GM19463 (cell line): ENCODE measurements around the gene TCF12.
"Not testable (repeated sequence)": the region's sequence is repeated elsewhere in the genome, so short reads cannot be mapped to it uniquely, and the experiment has no call there.

ENCODE experiments used
- ATAC-seq: cut with Tn5 transposase; IDR thresholded peaks from one replicate; pipeline ENCODE4 v1.9.1; 2021; ENCODE audit warnings: mild to moderate bottlenecking, moderate library complexity; ENCODE audit not compliant: unreplicated experiment

Gene TCF12

DNA sequence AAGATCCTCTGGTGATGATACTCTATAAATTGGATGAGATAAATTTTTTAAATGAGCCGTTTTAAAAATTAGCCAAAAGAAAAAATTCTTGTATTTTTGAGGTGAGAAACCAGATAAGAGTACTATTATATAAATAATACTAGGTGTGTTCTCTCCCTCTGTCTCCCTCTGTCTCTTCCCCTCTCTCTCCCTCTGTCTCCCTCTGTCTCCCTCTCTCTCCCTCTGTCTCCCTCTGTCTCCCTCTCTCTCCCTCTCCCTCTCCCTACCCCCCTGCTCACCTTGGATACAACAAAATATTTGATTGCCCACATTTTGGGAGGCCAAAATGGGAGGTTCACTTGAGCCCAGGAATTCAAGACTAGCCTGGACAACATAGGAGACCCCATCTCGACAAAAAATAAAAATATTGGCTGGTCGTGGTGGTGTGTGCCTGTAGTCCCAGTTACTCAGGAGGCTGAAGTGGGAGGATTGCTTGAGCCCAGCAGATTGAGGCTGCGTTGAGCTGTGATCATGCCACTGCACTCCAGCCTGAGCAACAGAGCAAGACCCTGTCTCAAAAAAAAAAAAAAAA is 168.5 kb downstream of the TCF12 start:
- no peak for ATAC-seq

DNA sequence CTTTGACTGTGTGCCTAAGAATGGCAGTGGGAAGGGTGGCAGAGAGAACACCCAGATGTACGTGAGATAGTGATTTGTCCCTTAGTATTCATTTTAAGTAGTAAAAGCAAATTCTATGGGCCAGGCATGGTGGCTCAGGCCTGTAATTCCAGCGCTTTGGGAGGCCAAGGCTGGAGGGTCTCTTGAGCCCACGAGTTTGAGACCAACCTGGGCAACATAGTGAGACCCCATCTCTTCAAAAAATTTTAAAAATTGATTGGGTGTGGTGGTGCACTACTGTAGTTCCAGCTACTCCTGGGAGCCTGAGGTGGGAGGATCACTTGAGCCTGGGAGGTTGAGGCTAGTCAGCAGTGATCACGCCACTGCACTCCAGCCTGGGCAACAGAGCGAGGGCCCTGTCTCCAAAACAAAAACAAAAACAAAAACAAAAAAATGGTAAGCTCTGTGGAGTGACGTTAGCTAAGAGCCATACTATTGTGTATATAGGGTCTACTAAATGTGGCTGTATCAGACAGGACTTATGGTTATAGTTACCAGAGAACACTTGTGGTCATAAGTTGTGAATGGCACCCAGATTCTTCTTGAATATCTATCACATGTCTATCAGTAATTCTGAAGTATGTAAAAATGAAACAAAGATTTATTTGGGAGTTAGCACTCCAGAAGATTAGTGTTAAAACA is 171.5 kb downstream of the TCF12 start:
- ATAC-seq, result no peak

DNA sequence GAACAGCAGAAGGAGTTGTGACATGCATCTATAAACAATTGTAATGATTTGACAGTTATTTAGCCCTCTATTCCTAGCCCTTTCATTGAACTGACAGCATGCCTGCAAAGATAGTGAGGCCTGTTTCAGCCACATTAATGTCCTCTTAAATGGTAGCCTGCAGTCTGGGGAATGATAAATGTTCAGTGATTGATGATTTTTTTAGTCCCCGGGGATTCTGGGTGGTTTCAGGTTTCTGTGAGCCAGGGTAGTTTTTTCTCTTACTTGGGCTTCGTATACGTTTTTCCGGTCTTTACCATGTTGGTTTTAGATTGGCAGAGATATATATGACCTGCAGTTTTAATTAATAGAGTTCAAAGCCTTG is 172.0 kb downstream of the TCF12 start:
- ATAC-seq, result no peak

DNA sequence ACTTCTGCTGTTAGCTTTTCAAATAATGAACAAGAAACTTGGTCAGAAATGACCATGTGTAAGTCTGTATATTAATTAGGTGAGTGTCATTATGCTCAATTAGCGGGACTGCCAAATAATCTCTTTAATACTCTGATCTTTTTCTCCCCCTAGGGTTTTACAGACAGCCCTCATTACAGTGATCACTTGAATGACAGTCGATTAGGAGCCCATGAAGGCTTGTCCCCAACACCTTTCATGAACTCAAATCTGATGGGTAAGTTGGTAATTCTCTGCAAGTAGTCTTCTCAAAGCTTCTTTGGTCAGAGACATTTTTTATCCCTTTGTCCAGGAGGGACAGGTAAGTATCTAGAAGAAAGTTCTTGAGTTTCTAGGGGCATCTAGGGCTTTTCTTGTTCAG is 173.2 kb downstream of the TCF12 start:
- ATAC-seq, result no peak

DNA sequence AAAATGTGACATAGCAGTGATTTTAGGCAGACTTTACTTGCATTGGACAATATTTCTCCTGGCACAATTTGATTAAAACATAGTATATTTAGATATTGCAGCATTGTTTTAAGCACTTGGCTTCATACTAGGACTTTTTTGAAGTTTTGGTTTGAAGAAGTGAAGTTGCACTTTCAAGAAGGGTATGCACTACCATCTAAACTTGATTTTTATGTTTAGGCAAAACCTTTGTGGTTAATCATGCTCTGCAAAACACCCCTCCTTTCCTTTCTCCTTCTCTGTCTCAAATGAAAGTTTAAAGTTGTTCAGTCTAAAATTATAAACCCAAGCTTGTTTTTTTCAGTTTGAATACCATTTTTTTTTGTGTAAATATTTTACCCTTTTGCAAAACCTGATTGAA is 173.8 kb downstream of the TCF12 start:
- no peak for ATAC-seq

DNA sequence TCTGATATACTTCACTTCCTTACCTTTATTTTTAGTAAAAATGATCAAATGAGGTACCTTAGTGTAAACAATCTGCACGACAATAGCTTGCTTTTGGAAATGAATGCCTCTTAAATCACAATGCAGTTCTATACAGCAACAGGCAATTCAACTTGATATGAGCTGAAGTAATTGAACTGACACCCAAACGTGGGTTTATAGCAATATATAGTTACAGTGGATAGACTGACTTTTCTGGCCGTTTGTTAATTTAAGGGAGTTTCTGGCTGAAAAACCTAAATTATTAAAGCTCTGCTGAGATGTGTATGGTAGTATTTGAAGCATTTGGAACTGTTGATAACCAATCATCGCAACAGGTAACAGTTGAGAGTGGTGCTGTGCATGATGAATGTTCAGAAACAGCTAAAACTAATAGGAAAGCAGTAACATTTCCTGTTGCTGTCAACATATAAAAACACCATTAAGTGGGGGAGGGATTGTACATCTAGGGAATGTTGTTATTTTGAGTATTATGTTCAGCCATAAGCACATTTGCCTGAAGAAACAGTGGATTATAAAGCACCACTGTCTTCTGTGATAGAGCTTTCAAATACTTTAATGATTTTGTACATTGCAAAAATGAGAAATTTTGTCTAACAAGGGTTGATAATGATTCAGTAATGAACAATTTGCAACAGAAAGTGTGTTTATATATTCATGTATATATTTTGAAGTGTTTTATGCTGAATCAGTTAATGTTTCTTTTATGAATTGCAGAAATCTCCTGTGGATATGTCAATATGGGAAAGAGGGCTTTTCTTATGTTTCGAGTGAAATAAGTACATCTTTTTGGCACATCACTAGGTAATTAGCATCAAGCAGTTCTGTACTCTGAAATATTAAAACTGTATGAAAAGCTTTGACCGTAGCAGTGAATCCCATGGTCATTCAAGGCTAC is 176.1 kb downstream of the TCF12 start:
- ATAC-seq, result no peak

DNA sequence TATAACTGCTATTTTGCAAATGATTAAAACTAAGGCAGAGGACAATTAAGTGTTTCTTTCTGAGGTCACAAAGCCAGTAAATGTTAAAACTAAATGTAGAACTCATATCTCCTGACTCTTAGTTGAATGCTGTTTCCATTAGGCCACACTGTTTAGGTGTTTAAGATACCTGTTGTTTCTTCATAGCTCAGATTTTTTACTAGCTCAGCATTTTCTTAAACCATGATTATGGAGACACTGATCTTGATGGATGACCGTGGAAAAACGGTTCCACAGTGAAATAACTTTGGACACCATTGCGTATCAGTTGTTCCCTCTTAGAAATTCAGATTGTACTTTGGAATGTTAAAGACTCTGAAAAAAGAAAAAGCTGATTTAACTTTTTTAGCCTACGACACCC is 177.5 kb downstream of the TCF12 start:
- ATAC-seq, result no peak

DNA sequence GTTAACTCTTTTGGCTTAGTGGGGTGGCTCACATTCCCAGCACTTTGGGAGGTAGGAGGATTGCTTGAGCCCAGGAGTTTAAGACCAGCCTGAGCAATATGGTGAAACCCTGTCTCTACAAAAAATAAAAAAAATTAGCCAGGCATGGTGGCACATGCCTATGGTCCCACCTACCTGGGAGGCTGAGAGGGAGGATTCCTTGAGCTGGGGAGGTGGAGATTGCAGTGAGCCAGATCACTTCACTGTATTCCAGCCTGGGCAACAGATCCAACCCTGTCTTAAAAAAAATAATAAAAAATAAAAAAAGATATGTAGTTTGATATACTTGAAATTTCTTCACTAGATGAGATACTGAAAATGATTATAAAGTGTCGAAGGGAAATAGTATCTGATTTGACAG is 178.8 kb downstream of the TCF12 start:
- ATAC-seq, result no peak

DNA sequence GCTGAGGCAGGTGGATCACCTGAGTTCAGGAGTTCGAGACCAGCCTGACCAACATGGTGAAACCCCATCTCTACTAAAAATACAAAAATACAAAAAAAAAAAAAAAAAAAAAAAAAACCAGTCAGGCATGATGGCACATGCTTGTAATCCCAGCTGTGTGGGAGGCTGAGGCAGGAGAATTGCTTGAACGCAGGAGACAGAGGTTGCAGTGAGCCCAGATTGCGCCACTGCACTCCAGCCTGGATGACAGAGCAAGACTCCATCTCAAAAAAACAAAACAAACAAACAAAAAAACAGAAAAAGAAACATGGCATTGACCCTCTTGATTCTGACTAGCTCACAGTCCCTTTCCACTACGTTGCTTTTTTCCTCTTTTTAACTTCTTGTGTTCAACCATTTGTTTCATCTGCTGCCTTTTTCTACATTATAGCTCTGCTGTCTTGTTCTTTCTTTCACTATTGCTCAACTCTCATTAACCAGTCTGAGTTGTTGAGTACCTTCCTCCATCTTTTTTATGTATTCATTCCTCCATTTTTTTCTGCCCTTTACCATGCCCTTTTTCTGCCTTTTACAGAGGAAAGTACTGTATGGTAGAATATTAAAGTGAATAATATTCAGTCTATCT is 179.6 kb downstream of the TCF12 start:
- not testable (repeated sequence) for ATAC-seq

DNA sequence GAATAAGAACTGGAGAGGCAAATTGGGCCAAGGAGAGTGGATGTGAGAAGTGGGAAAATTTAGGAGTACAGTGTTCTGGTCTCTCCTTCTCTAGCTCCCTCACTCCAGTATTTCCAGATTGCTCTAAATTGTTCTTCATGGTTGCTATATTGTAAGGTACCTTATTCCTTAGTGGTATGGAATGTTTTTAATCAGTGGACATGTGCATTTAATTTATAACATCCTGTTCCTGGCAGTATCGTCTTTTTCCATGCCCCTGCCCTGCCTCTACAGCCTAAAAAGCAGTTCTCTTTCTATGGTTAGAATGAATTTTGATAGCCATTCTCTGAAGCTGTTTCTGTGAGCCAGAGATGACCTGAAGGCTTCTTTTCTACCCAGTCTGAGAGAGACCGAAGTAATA is 180.5 kb downstream of the TCF12 start:
- no peak for ATAC-seq

DNA sequence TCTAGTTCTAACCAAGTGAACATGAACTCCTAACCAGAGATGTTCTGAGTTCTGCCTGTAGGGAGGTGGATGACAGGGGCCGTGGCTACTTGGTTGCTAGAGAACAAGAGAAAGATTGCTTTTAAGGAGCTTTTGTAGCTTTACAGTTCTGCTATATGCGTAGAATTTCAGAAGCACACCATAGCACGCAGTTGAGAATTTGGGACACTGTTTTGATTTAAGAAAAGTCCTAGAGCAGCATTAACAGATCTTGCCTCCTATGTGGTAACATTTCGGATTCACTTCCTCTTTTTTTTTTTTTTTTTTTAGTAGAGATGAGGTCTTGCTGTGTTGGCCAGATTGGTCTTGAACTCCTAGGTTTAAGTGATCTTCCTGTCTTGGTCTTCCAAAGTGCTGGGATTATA is 181.7 kb downstream of the TCF12 start:
- ATAC-seq, result no peak

DNA sequence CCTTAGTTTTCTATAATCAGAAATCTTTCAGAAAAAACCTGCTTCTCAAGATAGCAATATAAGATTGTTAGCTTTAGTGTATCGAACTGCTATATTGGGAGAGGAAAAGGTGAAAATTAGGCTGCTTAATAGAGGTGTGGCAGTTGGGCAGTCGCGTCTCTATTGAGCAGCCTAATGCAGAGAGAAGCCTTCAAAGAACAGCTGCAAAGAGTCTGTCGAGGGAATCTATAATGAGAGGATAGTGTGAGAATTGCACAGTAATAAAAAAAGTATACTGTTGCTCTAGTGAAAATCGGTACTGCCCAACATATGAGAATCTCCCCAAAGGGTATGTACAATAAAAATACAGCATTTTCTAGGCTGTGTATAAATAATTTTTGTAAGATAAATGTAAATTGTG is 184.4 kb downstream of the TCF12 start:
- ATAC-seq, result no peak

DNA sequence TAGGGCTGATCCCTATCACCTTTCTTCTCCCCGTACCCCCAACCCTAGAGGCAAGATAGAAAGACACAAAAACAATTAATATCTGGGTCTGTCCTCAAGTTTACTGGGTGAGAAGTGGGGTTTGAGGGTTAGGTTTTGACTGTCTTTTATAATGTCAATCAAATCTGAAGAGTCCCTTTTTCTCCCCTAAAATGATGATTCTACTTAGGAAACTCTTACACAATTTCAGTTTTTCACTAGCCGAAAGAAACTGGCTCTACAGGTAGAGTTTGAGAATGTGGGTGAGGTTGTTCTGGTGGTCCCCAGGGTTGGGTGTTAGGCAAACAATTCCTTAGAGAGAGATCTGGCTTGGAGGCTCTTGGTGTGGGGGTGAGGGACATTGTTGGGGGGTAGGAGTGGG is 189.9 kb downstream of the TCF12 start:
- ATAC-seq, result no peak

DNA sequence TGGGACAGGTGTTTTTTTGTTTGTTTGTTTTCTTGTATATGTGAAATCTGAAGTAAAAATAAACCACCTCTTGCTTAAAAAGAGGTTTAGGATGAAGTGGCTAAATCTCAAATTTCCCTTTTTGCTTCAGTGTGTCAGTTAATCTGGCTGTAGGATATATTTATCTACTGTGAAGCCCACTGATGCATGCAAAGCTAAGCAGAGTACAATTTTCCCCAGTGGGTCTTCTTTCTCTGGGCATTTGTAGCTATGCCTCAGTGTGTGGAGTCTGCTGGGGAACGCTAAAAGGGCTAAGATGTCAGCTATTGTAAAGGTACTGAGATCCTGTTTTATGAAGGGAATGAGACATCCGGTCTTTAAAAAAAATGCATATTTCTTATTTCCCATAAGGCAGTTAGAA is 190.6 kb downstream of the TCF12 start:
- no peak for ATAC-seq

DNA sequence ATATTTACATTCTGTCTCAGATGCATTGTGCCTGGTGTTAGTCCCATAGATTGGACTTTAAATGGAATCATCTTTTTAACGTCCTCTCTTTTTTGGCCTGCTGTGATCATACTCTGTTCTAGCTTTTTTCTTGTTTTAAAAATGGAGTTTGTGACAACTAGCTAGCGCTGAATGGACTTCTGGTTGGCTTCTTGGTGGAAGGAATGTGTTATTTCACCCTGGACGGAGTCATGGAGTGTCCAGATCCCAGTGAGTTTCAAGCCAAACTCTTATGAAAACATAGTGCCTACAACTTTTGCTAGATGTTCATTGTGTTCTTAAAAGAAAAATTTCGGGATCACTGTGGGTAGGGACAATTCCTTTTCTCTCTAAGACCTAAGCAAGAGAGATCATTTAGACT is 192.6 kb downstream of the TCF12 start:
- no peak for ATAC-seq

DNA sequence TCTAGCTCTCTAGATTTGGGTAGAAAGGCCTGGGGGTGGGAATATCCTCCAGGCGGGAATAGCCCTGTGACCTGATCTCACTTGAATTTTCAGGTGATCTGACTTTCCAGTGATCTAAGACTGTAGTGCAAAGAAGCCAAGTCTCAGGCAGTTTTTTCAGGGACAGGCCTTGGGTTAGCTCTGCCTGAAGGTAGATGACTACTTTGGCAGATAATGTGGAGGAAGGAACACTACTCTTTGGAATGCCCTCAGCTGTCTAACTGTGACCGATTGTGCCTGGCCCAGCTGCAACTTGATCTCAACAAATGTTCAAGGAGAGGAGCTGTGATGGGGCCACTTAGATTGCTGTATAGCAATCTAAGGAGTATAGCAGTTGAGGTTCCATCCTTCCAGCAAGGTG is 193.7 kb downstream of the TCF12 start:
- ATAC-seq, result no peak

DNA sequence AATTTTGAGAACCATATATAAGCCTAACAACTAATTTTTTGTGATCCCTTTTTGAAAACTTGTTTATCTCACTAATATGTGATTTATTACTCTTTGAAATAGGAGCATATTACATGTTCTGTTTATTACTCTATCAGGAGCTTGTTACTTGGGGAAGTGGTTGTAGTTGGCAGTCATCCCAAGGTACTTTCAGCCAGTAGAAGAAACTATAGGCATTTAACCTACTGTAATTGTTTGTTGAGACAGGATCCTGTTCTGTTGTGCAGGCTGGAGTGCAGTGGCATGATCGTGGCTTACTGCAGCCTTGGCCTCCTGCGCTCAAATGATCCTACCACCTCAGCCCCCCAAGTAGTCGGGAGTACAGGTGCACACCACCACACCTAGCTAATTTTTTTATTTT is 195.6 kb downstream of the TCF12 start:
- no peak for ATAC-seq

DNA sequence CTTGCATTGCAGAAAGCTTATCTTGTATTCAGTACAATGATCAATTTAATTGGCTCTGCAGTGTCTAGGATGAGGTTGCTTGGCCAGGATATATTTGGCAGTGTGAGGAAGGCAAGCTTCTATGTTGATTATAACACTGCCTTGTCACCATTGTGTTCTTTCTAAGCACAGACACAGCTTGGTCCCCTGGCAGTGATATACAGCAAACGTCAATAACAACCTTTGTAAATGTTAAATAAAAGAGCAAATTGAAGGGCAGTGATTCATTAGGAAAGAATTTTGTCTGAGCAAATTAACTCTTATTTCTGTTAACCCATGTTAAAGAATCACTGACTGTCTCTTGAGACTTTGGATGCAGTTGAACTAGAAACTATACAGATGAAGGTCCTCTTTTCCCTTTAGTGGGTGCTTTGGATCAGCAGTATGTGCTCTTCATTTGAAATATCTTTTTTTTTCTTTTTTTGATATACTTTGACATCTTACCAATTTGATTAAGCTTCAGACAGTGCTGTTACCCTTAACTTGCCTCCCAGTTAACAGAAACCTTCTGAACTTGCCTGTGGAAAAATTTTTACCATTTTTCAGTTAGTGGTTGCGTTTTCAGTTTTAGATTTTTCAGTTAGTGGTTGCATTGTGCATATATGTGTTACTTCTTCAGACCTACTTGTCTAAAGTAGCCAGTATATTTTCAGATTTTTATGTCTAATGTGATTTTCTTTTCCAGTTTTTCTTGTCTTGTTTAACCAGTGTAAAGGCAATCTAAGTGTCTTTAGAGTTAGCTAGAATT is 199.8 kb downstream of the TCF12 start:
- ATAC-seq, result no peak

DNA sequence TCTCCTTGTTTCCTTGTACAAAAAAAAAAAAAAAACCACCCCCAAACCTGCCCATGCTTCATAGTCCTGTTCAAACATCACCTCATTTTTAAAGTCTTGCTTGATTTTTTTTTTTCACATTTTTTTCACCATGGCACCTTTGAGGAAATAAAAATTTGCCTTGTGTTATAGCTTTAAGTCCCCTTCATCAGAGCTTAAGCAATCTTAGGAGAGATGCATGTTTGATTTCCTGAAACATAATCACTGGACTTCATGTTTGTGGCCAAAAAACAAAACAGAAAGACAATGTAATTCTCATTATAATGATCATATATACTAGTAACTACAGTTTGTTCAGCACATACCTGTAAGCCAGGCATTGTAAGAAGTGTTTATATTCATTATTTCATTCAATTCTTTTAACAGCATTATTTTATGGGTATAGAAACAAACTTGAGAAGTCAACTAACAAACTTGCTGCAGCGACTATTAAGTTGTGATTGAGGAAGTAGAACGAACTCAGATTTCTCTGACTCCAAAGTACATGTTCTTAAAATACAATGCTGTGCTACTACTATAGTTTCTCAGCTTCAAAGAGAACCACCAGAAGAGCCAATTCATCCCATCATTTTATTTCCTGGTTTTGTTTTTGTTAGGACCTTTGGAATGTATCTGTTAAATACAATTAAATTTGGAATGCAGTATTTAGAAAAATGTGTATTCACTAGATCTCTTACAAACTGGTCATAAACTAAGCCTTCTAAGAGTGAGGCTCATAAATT is 203.8 kb downstream of the TCF12 start:
- ATAC-seq, result no peak

DNA sequence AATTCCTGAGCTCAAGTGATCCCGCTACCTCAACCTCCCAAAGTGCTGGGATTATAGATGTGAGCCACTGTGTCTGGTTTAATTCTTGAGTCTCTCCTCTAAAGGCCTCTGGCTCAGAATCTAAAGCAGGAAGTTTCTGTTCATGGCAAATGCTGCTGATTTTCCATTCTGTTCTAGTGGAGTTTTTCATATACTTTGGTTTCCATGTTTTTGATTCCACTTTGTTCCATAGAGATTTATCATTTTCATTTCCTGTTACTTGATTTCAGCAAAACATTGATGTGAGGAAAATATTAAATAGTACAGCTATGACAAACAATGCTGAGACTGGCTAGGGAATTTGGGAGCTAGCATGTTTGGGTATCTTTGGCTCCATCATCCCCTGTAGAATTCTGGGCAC is 205.6 kb downstream of the TCF12 start:
- ATAC-seq, result no peak
